ENCODE measurements around the gene LRRC55. TPM values are rescaled to one million over a fixed set of nuclear protein-coding genes. Genes with fewer than 3 reads are reported as not detected.

The LRRC55 gene
- total RNA-seq, 4 donors from 2014 or later, result not detected

DNA sequence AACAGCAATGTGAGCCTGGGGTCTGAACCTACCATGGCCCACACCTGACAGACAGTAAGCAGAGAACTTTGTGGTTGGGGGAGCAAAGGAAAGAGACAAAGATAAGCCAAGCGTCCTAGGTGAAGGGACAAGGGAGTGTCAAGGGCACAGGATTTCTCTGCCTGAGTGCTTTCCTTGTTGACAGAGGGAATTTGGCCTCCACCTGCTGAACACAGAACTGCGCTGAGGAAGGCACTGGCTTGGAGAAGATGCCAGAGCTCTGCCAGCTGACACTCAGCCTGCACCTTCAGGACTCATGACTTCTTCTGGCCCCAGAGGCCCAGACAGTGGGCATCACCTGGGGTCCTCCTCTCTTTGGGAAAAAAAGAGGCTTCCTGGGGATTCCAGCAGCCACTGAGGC lies 789 bp upstream of the LRRC55 start:
- no peak for TF ChIP-seq POLR2A (IDR thresholded peaks at IDR 0.05)
- TF ChIP-seq, protein P1, sequence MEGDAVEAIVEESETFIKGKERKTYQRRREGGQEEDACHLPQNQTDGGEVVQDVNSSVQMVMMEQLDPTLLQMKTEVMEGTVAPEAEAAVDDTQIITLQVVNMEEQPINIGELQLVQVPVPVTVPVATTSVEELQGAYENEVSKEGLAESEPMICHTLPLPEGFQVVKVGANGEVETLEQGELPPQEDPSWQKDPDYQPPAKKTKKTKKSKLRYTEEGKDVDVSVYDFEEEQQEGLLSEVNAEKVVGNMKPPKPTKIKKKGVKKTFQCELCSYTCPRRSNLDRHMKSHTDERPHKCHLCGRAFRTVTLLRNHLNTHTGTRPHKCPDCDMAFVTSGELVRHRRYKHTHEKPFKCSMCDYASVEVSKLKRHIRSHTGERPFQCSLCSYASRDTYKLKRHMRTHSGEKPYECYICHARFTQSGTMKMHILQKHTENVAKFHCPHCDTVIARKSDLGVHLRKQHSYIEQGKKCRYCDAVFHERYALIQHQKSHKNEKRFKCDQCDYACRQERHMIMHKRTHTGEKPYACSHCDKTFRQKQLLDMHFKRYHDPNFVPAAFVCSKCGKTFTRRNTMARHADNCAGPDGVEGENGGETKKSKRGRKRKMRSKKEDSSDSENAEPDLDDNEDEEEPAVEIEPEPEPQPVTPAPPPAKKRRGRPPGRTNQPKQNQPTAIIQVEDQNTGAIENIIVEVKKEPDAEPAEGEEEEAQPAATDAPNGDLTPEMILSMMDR (IDR thresholded peaks at IDR 0.05 in 4 of 5, conservative IDR thresholded peaks at IDR 0.05 in 1 of 5), result no peak
- Histone ChIP-seq H3K27ac (no peak overlapping the region), H3K36me3 (no peaks in the 10 kb centered on the region), H3K27me3 (peaks cover 0 to 7% (median 2%) of the 10 kb centered on the region in 3 donors), H3K9me3 (no peaks in the 10 kb centered on the region), H3K4me1 (no peaks in the 10 kb centered on the region), H3K4me3 (no peak overlapping the region)
- intact Hi-C loops (cut with DNase I; ENCODE audit: low total_unique reads) (no loop called here), in situ Hi-C loops (cut with MboI; ENCODE audit: low sequenced_read_pairs in 4 of 4) (no loop called here)
- ATAC-seq (no peak), DNase-seq (no peak)

DNA sequence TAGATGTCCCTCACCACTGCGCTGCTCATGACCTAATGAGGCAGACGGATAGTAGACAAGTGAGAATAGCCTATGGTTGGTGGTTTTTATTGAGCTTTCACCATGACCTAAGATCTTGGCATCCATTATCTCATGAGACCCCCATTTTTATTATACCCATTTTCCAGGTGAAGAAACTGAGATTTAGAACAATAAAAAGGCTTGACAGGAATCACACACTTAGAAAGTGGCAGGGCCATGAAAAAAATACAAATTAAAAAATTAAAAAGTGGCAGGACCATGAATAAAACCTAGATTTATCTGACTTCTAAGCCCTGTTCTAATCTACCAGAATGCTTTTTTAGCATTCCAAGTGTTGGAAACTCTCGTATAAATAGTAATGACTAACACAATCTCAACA lies 1.1 kb downstream of the LRRC55 start:
- ATAC-seq, result no peak
- Histone ChIP-seq H3K9me3 (no peaks in the 10 kb centered on the region), H3K27me3 (peaks cover 0 to 7% (median 2%) of the 10 kb centered on the region in 3 donors), H3K27ac (no peak overlapping the region), H3K4me3 (no peak overlapping the region), H3K4me1 (no peaks in the 10 kb centered on the region), H3K36me3 (no peaks in the 10 kb centered on the region)
- intact Hi-C loops (cut with DNase I; ENCODE audit: low total_unique reads), result no loop called here
- DNase-seq, result no peak
- in situ Hi-C loops (cut with MboI; ENCODE audit: low sequenced_read_pairs in 4 of 4), result no loop called here
- TF ChIP-seq, protein P1 (IDR thresholded peaks at IDR 0.05 in 4 of 5, conservative IDR thresholded peaks at IDR 0.05 in 1 of 5), result no peak
- TF ChIP-seq POLR2A (IDR thresholded peaks at IDR 0.05), result no peak

DNA sequence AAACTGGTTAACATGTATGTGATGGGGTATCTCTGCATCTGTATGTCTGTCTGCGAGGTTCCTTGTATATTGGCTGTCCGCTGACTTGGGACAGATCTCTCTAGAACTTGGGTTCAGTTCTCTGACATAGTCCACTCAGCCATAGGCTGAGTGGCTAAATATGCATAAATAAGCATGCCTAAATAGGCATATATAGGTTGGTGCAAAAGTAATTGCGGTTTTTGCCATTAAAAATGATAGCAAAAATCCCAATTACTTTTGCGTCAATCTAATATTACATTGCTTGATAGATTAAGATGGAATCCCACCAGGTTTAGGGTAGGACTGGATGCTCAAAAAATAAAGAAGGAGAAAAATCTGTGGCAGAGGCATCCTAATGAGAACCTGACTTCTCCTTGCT lies 8.8 kb downstream of the LRRC55 start:
- TF ChIP-seq, protein P1 (IDR thresholded peaks at IDR 0.05 in 4 of 5, conservative IDR thresholded peaks at IDR 0.05 in 1 of 5), result no peak
- TF ChIP-seq POLR2A (IDR thresholded peaks at IDR 0.05), result no peak
- Histone ChIP-seq H3K4me3 (no peak overlapping the region), H3K9me3 (no peaks in the 10 kb centered on the region), H3K4me1 (peaks cover 0 to 5% of the 10 kb centered on the region in 2 donors), H3K36me3 (no peaks in the 10 kb centered on the region), H3K27me3 (no peaks in the 10 kb centered on the region), H3K27ac (no peak overlapping the region)
- in situ Hi-C loops (cut with MboI; ENCODE audit: low sequenced_read_pairs in 4 of 4), result no loop called here
- DNase-seq (no peak), ATAC-seq (no peak)
- intact Hi-C loops (cut with DNase I; ENCODE audit: low total_unique reads), result no loop called here

DNA sequence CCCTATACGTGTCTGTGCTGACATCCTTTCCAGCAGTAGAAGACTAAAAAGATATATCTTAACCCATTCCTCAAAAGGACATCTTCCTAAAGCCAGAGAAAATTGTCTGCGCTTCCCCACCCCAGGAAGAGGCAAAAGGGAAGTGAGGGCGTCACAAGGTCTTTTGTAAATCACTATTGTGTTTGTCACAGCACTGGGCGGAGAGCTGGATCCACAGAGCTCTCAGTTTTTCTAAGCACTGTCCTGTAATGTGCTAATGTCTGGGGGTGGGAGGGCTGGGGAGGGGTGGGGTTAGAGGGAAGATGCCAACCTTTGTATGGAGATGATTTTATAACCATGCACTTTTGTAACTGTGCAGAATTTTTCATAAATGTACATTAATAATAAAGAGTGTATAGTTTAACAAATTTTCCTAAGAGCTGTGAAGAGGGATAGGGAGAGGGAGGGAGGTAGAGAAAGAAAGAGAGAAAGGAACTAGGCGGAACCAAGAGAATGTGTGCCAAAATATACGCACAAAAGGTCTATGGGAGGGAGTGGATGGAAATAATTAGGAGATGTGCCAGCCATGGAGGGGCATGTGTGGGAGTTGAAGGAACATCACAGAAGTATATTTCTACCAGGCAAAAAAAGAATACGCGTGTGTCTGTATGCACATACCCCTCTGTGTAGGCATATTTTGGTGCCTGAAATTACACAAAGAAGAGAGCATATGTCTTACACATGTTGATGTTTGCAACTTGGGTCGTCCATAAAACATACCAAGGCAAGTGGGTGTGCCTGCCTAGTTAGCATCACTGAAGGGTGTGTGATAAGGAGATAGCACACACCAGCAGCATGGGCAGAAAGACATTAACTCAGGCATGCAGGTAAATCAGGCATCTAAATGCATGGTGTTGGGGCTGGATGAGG lies 9.8 kb downstream of the LRRC55 start:
- no peak for TF ChIP-seq POLR2A (IDR thresholded peaks at IDR 0.05)
- no peak for ATAC-seq
- Histone ChIP-seq H3K4me1 (peaks cover 0 to 5% of the 10 kb centered on the region in 2 donors), H3K27ac (no peak overlapping the region), H3K27me3 (no peaks in the 10 kb centered on the region), H3K36me3 (no peaks in the 10 kb centered on the region), H3K9me3 (no peaks in the 10 kb centered on the region), H3K4me3 (no peak overlapping the region)
- no peak for DNase-seq
- in situ Hi-C loops (cut with MboI; ENCODE audit: low sequenced_read_pairs in 4 of 4), result no loop called here
- intact Hi-C loops (cut with DNase I; ENCODE audit: low total_unique reads), result no loop called here

DNA sequence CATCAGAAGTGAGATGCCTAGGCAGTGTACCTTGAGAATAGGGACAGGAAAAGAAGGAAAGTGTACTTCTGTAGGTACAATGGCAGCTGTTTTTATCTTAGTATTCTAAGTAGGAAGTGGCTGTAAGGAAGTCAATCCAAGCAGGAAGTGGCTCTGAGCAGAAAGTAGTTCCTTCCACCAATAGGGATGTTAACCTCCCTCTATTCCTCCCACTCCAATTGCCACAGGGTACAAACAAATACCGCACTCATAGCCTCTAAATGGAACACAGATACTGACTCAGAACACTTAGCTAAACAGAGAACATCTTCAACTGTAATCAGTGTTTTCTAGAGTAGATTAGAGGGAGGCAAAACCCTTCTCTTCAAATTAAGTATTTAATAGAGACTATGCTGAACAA lies 10.6 kb downstream of the LRRC55 start:
- no peaks in the 10 kb centered on the region for H3K9me3 ChIP-seq
- intact Hi-C loops (cut with DNase I; ENCODE audit: low total_unique reads), result no loop called here
- no peaks in the 10 kb centered on the region for H3K36me3 ChIP-seq
- H3K27ac ChIP-seq, result no peak overlapping the region
- H3K27me3 ChIP-seq, result no peaks in the 10 kb centered on the region
- ATAC-seq (no peak), DNase-seq (no peak)
- peaks cover 0 to 5% of the 10 kb centered on the region in 2 donors for H3K4me1 ChIP-seq
- in situ Hi-C loops (cut with MboI; ENCODE audit: low sequenced_read_pairs in 4 of 4), result no loop called here
- no peak overlapping the region for H3K4me3 ChIP-seq
- TF ChIP-seq, protein P1 (IDR thresholded peaks at IDR 0.05 in 4 of 5, conservative IDR thresholded peaks at IDR 0.05 in 1 of 5), result no peak
- no peak for TF ChIP-seq POLR2A (IDR thresholded peaks at IDR 0.05)
